Measurements from ENCODE around the gene COG2. TPM values are rescaled to one million over a fixed set of nuclear protein-coding genes. Genes with fewer than 3 reads are reported as not detected.

Gene COG2
- total RNA-seq, 1 experiment from 2014 or later: 21.5 TPM

- Histone ChIP-seq H3K27ac (no peak overlapping the region), H3K9me2 (ENCODE audit: insufficient read depth) (no peaks in the 10 kb centered on the region), H3K4me2 (no peak overlapping the region), H3K4me3 (no peak overlapping the region), H3K36me3 (ENCODE audit: low read depth) (no peaks in the 10 kb centered on the region), H3F3A (ENCODE audit: insufficient read depth, low read depth) (no peaks in the 10 kb centered on the region), H3K9me3 (ENCODE audit: insufficient read depth, low read depth) (no peaks in the 10 kb centered on the region), H2AFZ (no peak overlapping the region), H3K27me3 (ENCODE audit: insufficient read depth, low read depth) (no peaks in the 10 kb centered on the region), H3K4me1 (replicated peaks; ENCODE audit: insufficient read depth) (no peaks in the 10 kb centered on the region; the same call in 1 of the 2 replicates), H3K79me2 (ENCODE audit: low read depth) (no peaks in the 10 kb centered on the region), H4K20me1 (ENCODE audit: insufficient read depth) (no peaks in the 10 kb centered on the region)
- POLR2A ChIA-PET (ENCODE audit: unreplicated experiment): no interaction called here
- no peak for DNase-seq
- BruUV-seq (replicated peaks): no TSS peak
- TF ChIP-seq EZH2 (IDR thresholded peaks at IDR 0.05; ENCODE audit: low read depth): no peak
- no peak for TF ChIP-seq CTCF (conservative IDR thresholded peaks at IDR 0.05)
- CTCF ChIA-PET: no interaction called here
- intact Hi-C loops (cut with micrococcal nuclease; ENCODE audit: unreplicated experiment): no loop called here
Observed at GRCh38 chr1:230711245-230711644, 69.0 kb downstream of the COG2 start.

- TF ChIP-seq EZH2 (IDR thresholded peaks at IDR 0.05; ENCODE audit: low read depth): no peak
- H3K4me2 ChIP-seq: no peak overlapping the region
- no peaks in the 10 kb centered on the region for H3K9me3 ChIP-seq (ENCODE audit: insufficient read depth, low read depth)
- H4K20me1 ChIP-seq (ENCODE audit: insufficient read depth): no peaks in the 10 kb centered on the region
- H3F3A ChIP-seq (ENCODE audit: insufficient read depth, low read depth): no peaks in the 10 kb centered on the region
- DNase-seq: no peak
- no peak overlapping the region for H3K4me3 ChIP-seq
- H3K27ac ChIP-seq: no peak overlapping the region
- H2AFZ ChIP-seq: no peak overlapping the region
- no peaks in the 10 kb centered on the region; the same call in 1 of the 2 replicates for H3K4me1 ChIP-seq (replicated peaks; ENCODE audit: insufficient read depth)
- no peaks in the 10 kb centered on the region for H3K27me3 ChIP-seq (ENCODE audit: insufficient read depth, low read depth)
- no peaks in the 10 kb centered on the region for H3K79me2 ChIP-seq (ENCODE audit: low read depth)
- H3K9me2 ChIP-seq (ENCODE audit: insufficient read depth): no peaks in the 10 kb centered on the region
- ChIA-PET POLR2A (ENCODE audit: unreplicated experiment) (no interaction called here), CTCF (no interaction called here)
- BruUV-seq (replicated peaks): no TSS peak
- H3K36me3 ChIP-seq (ENCODE audit: low read depth): no peaks in the 10 kb centered on the region
- intact Hi-C loops (cut with micrococcal nuclease; ENCODE audit: unreplicated experiment): no loop called here
Observed at GRCh38 chr1:230712470-230712942, 70.2 kb downstream of the COG2 start.

- Histone ChIP-seq H3K36me3 (ENCODE audit: low read depth) (no peaks in the 10 kb centered on the region), H3K27ac (no peak overlapping the region), H2AFZ (no peak overlapping the region), H3F3A (ENCODE audit: insufficient read depth, low read depth) (no peaks in the 10 kb centered on the region), H3K79me2 (ENCODE audit: low read depth) (no peaks in the 10 kb centered on the region), H3K4me3 (no peak overlapping the region), H3K27me3 (ENCODE audit: insufficient read depth, low read depth) (no peaks in the 10 kb centered on the region), H3K4me2 (no peak overlapping the region), H3K4me1 (replicated peaks; ENCODE audit: insufficient read depth) (no peaks in the 10 kb centered on the region; the same call in 1 of the 2 replicates), H4K20me1 (ENCODE audit: insufficient read depth) (no peaks in the 10 kb centered on the region), H3K9me2 (ENCODE audit: insufficient read depth) (no peaks in the 10 kb centered on the region), H3K9me3 (ENCODE audit: insufficient read depth, low read depth) (no peaks in the 10 kb centered on the region)
- ChIA-PET POLR2A (ENCODE audit: unreplicated experiment) (no interaction called here), CTCF (interaction anchor here (0.6 kb wide), 1 partner anchor 34 kb away, joined by 3 read pairs; no protein-coding TSS in a partner anchor)
- no peak for DNase-seq
- intact Hi-C loops (cut with micrococcal nuclease; ENCODE audit: unreplicated experiment): no loop called here
- TF ChIP-seq EZH2 (IDR thresholded peaks at IDR 0.05; ENCODE audit: low read depth) (no peak), CTCF (conservative IDR thresholded peaks at IDR 0.05) (no peak)
- no TSS peak for BruUV-seq (replicated peaks)
Observed at GRCh38 chr1:230713138-230713537, 70.9 kb downstream of the COG2 start.

- H3K9me2 ChIP-seq (ENCODE audit: insufficient read depth): no peaks in the 10 kb centered on the region
- no peaks in the 10 kb centered on the region; the same call in 1 of the 2 replicates for H3K4me1 ChIP-seq (replicated peaks; ENCODE audit: insufficient read depth)
- no peak for TF ChIP-seq EZH2 (IDR thresholded peaks at IDR 0.05; ENCODE audit: low read depth)
- H4K20me1 ChIP-seq (ENCODE audit: insufficient read depth): no peaks in the 10 kb centered on the region
- no peaks in the 10 kb centered on the region for H3K27me3 ChIP-seq (ENCODE audit: insufficient read depth, low read depth)
- no peak overlapping the region for H2AFZ ChIP-seq
- H3K4me2 ChIP-seq: 0 out of 2 replicates have a peak overlapping the region, but pooled peaks have one; percentile 13
- H3K4me3 ChIP-seq: no peak overlapping the region
- H3K27ac ChIP-seq: no peak overlapping the region
- no peaks in the 10 kb centered on the region for H3K9me3 ChIP-seq (ENCODE audit: insufficient read depth, low read depth)
- POLR2A ChIA-PET (ENCODE audit: unreplicated experiment): no interaction called here
- H3K36me3 ChIP-seq (ENCODE audit: low read depth): no peaks in the 10 kb centered on the region
- no peaks in the 10 kb centered on the region for H3K79me2 ChIP-seq (ENCODE audit: low read depth)
- H3F3A ChIP-seq (ENCODE audit: insufficient read depth, low read depth): no peaks in the 10 kb centered on the region
- BruUV-seq (replicated peaks): no TSS peak
- no peak for DNase-seq
- CTCF ChIA-PET: interaction anchor here (0.6 kb wide), 1 partner anchor 34 kb away, joined by 3 read pairs; no protein-coding TSS in a partner anchor
- intact Hi-C loops (cut with micrococcal nuclease; ENCODE audit: unreplicated experiment): no loop called here
Observed at GRCh38 chr1:230713547-230713914, 71.2 kb downstream of the COG2 start.

Data from PC-9 (cell line).